ENCODE measurements around the gene POLR3F. TPM values are rescaled to one million over a fixed set of nuclear protein-coding genes. Genes with fewer than 3 reads are reported as not detected.

Gene POLR3F
- total and polyA plus RNA-seq, 9 of the 15 experiments (the other 6 are each of a cell fraction or from before 2014, with no cell fraction given) = 7.0 to 15.0 (median 9.6) TPM

- TF ChIP-seq, protein P1, sequence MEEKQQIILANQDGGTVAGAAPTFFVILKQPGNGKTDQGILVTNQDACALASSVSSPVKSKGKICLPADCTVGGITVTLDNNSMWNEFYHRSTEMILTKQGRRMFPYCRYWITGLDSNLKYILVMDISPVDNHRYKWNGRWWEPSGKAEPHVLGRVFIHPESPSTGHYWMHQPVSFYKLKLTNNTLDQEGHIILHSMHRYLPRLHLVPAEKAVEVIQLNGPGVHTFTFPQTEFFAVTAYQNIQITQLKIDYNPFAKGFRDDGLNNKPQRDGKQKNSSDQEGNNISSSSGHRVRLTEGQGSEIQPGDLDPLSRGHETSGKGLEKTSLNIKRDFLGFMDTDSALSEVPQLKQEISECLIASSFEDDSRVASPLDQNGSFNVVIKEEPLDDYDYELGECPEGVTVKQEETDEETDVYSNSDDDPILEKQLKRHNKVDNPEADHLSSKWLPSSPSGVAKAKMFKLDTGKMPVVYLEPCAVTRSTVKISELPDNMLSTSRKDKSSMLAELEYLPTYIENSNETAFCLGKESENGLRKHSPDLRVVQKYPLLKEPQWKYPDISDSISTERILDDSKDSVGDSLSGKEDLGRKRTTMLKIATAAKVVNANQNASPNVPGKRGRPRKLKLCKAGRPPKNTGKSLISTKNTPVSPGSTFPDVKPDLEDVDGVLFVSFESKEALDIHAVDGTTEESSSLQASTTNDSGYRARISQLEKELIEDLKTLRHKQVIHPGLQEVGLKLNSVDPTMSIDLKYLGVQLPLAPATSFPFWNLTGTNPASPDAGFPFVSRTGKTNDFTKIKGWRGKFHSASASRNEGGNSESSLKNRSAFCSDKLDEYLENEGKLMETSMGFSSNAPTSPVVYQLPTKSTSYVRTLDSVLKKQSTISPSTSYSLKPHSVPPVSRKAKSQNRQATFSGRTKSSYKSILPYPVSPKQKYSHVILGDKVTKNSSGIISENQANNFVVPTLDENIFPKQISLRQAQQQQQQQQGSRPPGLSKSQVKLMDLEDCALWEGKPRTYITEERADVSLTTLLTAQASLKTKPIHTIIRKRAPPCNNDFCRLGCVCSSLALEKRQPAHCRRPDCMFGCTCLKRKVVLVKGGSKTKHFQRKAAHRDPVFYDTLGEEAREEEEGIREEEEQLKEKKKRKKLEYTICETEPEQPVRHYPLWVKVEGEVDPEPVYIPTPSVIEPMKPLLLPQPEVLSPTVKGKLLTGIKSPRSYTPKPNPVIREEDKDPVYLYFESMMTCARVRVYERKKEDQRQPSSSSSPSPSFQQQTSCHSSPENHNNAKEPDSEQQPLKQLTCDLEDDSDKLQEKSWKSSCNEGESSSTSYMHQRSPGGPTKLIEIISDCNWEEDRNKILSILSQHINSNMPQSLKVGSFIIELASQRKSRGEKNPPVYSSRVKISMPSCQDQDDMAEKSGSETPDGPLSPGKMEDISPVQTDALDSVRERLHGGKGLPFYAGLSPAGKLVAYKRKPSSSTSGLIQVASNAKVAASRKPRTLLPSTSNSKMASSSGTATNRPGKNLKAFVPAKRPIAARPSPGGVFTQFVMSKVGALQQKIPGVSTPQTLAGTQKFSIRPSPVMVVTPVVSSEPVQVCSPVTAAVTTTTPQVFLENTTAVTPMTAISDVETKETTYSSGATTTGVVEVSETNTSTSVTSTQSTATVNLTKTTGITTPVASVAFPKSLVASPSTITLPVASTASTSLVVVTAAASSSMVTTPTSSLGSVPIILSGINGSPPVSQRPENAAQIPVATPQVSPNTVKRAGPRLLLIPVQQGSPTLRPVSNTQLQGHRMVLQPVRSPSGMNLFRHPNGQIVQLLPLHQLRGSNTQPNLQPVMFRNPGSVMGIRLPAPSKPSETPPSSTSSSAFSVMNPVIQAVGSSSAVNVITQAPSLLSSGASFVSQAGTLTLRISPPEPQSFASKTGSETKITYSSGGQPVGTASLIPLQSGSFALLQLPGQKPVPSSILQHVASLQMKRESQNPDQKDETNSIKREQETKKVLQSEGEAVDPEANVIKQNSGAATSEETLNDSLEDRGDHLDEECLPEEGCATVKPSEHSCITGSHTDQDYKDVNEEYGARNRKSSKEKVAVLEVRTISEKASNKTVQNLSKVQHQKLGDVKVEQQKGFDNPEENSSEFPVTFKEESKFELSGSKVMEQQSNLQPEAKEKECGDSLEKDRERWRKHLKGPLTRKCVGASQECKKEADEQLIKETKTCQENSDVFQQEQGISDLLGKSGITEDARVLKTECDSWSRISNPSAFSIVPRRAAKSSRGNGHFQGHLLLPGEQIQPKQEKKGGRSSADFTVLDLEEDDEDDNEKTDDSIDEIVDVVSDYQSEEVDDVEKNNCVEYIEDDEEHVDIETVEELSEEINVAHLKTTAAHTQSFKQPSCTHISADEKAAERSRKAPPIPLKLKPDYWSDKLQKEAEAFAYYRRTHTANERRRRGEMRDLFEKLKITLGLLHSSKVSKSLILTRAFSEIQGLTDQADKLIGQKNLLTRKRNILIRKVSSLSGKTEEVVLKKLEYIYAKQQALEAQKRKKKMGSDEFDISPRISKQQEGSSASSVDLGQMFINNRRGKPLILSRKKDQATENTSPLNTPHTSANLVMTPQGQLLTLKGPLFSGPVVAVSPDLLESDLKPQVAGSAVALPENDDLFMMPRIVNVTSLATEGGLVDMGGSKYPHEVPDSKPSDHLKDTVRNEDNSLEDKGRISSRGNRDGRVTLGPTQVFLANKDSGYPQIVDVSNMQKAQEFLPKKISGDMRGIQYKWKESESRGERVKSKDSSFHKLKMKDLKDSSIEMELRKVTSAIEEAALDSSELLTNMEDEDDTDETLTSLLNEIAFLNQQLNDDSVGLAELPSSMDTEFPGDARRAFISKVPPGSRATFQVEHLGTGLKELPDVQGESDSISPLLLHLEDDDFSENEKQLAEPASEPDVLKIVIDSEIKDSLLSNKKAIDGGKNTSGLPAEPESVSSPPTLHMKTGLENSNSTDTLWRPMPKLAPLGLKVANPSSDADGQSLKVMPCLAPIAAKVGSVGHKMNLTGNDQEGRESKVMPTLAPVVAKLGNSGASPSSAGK (IDR thresholded peaks at IDR 0.05) = no peak
- TF ChIP-seq NFE2 (IDR thresholded peaks at IDR 0.05; ENCODE audit: low read depth) (no peak), E2F6 (IDR thresholded peaks at IDR 0.05; ENCODE audit: borderline replicate concordance in 1 of 2, extremely low read depth in 1 of 2, insufficient read depth in 1 of 2, insufficient read length in 1 of 2, low read depth in 1 of 2, low read length in 1 of 2, poor library complexity in 1 of 2, severe bottlenecking in 1 of 2) (no peak), ARID2 (IDR thresholded peaks at IDR 0.05) (no peak)
Observed at GRCh38 chr20:18440403-18440802, 26.8 kb upstream of the POLR3F start (continued).
